H1 (cell line): Measurements from ENCODE around the gene C16orf89. TPM values are rescaled to one million over a fixed set of nuclear protein-coding genes. Genes with fewer than 3 reads are reported as not detected.

ENCODE experiments used
- CTCF ChIA-PET: fragments of 300-600 bp; sonication (Branson Sonifier 250); formaldehyde crosslinking; loops from one replicate; lab custom pipeline; 2021; ENCODE audit not compliant: partially characterized antibody; lab: Charles Lee
- POLR2A ChIA-PET: fragments of 300-600 bp; sonication (Branson Sonifier 250); formaldehyde crosslinking; loops from one replicate; lab custom pipeline; 2021; ENCODE audit warnings: inconsistent platforms; ENCODE audit not compliant: partially characterized antibody; lab: Charles Lee
- DNase-seq, 2 experiments: peaks; one replicate each; pipeline versions ENCODE4 v3.0.0 to v3.0.0-alpha.2; 2010 to 2022; ENCODE audit warnings: low spot score in 2 of 2, low read depth in 1 of 2, mixed read lengths in 1 of 2
- FAIRE-seq: peaks from 2 replicates; lab custom pipeline; 2011; peaks lifted over from hg19 to GRCh38; lab: Jason Lieb, UNC
- H2AFZ ChIP-seq: 2 replicates; pipeline ENCODE4 v1.8.1; 2012; ENCODE audit warnings: low read length, inconsistent platforms
- H2AK5ac ChIP-seq: 2 replicates; pipeline ENCODE4 v1.6.1; 2013; ENCODE audit warnings: low read depth, low read length
- H2BK120ac ChIP-seq: replicated peaks from 2 replicates; pipeline ENCODE3; 2013; ENCODE audit warnings: low read depth, low read length, inconsistent platforms
- H2BK12ac ChIP-seq: 2 replicates; pipeline ENCODE4 v1.6.1; 2013; ENCODE audit warnings: low read depth, low read length
- H2BK15ac ChIP-seq: 2 replicates; pipeline ENCODE4 v1.6.1; 2013; ENCODE audit warnings: low read length
- H2BK20ac ChIP-seq: 2 replicates; pipeline ENCODE4 v1.6.1; 2013; ENCODE audit warnings: low read length
- H2BK5ac ChIP-seq: 2 replicates; pipeline ENCODE4 v1.6.1; 2013; ENCODE audit warnings: low read depth, low read length
- H3K14ac ChIP-seq: 2 replicates; pipeline ENCODE4 v1.6.1; 2013; ENCODE audit warnings: inconsistent platforms; ENCODE audit not compliant: insufficient read length
- H3K18ac ChIP-seq: 2 replicates; pipeline ENCODE4 v1.6.1; 2013; ENCODE audit warnings: low read length; ENCODE audit errors: extremely low read depth
- H3K23ac ChIP-seq: 2 replicates; pipeline ENCODE4 v1.6.1; 2013; ENCODE audit warnings: inconsistent platforms; ENCODE audit not compliant: insufficient read length
- H3K23me2 ChIP-seq: 2 replicates; pipeline ENCODE4 v1.6.1; 2013; ENCODE audit warnings: low read depth, low read length
- H3K27ac ChIP-seq: 2 replicates; pipeline ENCODE4 v1.6.1; 2011; ENCODE audit warnings: low read depth, low read length, inconsistent platforms
- H3K27me3 ChIP-seq, 4 experiments: replicated peaks in 1 of 4; 1 replicate in 1 of 4; 2 replicates in 3 of 4; pipeline versions ENCODE4 v1.6.1 to v1.8.1; 2011 to 2013; ENCODE audit warnings: low read length in 3 of 4, mild to moderate bottlenecking in 3 of 4, inconsistent platforms in 2 of 4, mixed read lengths in 2 of 4, moderate library complexity in 1 of 4; ENCODE audit not compliant: control insufficient read depth in 3 of 4, insufficient read depth in 3 of 4; ENCODE audit errors: extremely low read depth in 1 of 4
- H3K36me3 ChIP-seq, 4 experiments: 2 replicates each; pipeline versions ENCODE4 v1.6.1 to v1.8.1; 2011 to 2013; ENCODE audit warnings: mild to moderate bottlenecking in 4 of 4, low read length in 3 of 4, moderate library complexity in 2 of 4, control low read depth in 1 of 4, inconsistent platforms in 1 of 4; ENCODE audit not compliant: insufficient read depth in 4 of 4, control insufficient read depth in 2 of 4
- H3K4ac ChIP-seq: replicated peaks from 2 replicates; pipeline ENCODE3; 2013; ENCODE audit warnings: low read length, low read depth, mixed read lengths, inconsistent platforms; ENCODE audit not compliant: insufficient read length
- H3K4me1 ChIP-seq, 4 experiments: replicated peaks in 1 of 4; 1 replicate in 1 of 4; 2 replicates in 3 of 4; pipeline versions ENCODE4 v1.6.1 to v1.8.1; 2011 to 2013; ENCODE audit warnings: low read length in 3 of 4, inconsistent platforms in 2 of 4, mixed read lengths in 1 of 4; ENCODE audit not compliant: insufficient read depth in 4 of 4, control insufficient read depth in 3 of 4
- H3K4me2 ChIP-seq, 2 experiments: 2 replicates each; pipeline versions ENCODE4 v1.6.1 to v1.8.1; 2011 to 2013; ENCODE audit warnings: low read depth in 2 of 2, low read length in 2 of 2, control low read depth in 1 of 2, inconsistent platforms in 1 of 2, mild to moderate bottlenecking in 1 of 2; ENCODE audit not compliant: insufficient read depth in 1 of 2
- H3K4me3 ChIP-seq, 4 experiments: fragments of 200-600, 300-600 bp in 1 of 4; sonication (generic), shearing (Covaris generic), sonication (Bioruptor Twin) in 1 of 4; 2 replicates each; pipeline versions ENCODE4 v1.5.1 to v1.8.1; 2011 to 2016; ENCODE audit warnings: low read length in 4 of 4, low read depth in 3 of 4, control low read depth in 2 of 4, inconsistent platforms in 2 of 4, mild to moderate bottlenecking in 2 of 4, mixed read lengths in 1 of 4, moderate library complexity in 1 of 4; ENCODE audit not compliant: insufficient read depth in 2 of 4; ENCODE audit errors: extremely low read depth in 1 of 4
- H3K56ac ChIP-seq: replicated peaks from 2 replicates; pipeline ENCODE3; 2013; ENCODE audit warnings: low read depth, mild to moderate bottlenecking, mixed read lengths, low read length, inconsistent platforms; ENCODE audit not compliant: insufficient read length
- H3K79me1 ChIP-seq: 2 replicates; pipeline ENCODE4 v1.6.1; 2013; ENCODE audit warnings: low read depth, low read length, control low read depth
- H3K79me2 ChIP-seq, 2 experiments: 2 replicates each; pipeline versions ENCODE4 v1.6.1 to v1.8.1; 2012 to 2013; ENCODE audit warnings: low read length in 2 of 2, mild to moderate bottlenecking in 2 of 2, inconsistent platforms in 1 of 2; ENCODE audit not compliant: insufficient read depth in 2 of 2, control insufficient read depth in 1 of 2
- H3K9ac ChIP-seq, 4 experiments: replicated peaks in 1 of 4; 1 replicate in 1 of 4; 2 replicates in 3 of 4; pipeline versions ENCODE4 v1.6.1 to v1.8.1; 2011 to 2013; ENCODE audit warnings: low read depth in 3 of 4, low read length in 3 of 4, control low read depth in 2 of 4, mild to moderate bottlenecking in 2 of 4, moderate library complexity in 2 of 4, inconsistent platforms in 1 of 4; ENCODE audit errors: extremely low read depth in 1 of 4
- H3K9me3 ChIP-seq, 2 experiments: 2 replicates each; pipeline versions ENCODE4 v1.6.1 to v1.8.1; 2012 to 2013; ENCODE audit warnings: mild to moderate bottlenecking in 2 of 2, moderate library complexity in 2 of 2, control low read depth in 1 of 2, inconsistent platforms in 1 of 2, low read depth in 1 of 2, low read length in 1 of 2, mixed read lengths in 1 of 2; ENCODE audit not compliant: insufficient read depth in 2 of 2
- H4K20me1 ChIP-seq, 2 experiments: replicated peaks in 1 of 2; 2 replicates each; pipeline versions ENCODE3 to v1.8.1; 2011 to 2013; ENCODE audit warnings: inconsistent platforms in 2 of 2, low read length in 2 of 2, mild to moderate bottlenecking in 1 of 2; ENCODE audit not compliant: insufficient read depth in 2 of 2, control insufficient read depth in 1 of 2
- H4K5ac ChIP-seq: 2 replicates; pipeline ENCODE4 v1.6.1; 2013; ENCODE audit warnings: low read length, low read depth, mixed read lengths, inconsistent platforms; ENCODE audit not compliant: insufficient read length
- H4K8ac ChIP-seq: 2 replicates; pipeline ENCODE4 v1.8.0; 2013; ENCODE audit warnings: mild to moderate bottlenecking, moderate library complexity, low read length, inconsistent platforms; ENCODE audit not compliant: insufficient read depth; ENCODE audit errors: extremely low read depth
- H4K91ac ChIP-seq: replicated peaks from 2 replicates; pipeline ENCODE3; 2013; ENCODE audit warnings: low read length, mixed read lengths, inconsistent platforms; ENCODE audit not compliant: insufficient read length
- ASH2L ChIP-seq: fragments of 200-600, 300-600 bp; sonication (generic); IDR thresholded peaks from one replicate; pipeline ENCODE4 v1.7.1; 2017; ENCODE audit warnings: low read length
- SIN3A ChIP-seq, 2 experiments: IDR thresholded peaks in 1 of 2; conservative IDR thresholded peaks in 1 of 2; 2 replicates each; pipeline ENCODE4 v1.6.1; 2011 to 2012; ENCODE audit warnings: low read length in 2 of 2, improper control_type of control experiment in 1 of 2, low read depth in 1 of 2, mild to moderate bottlenecking in 1 of 2
- WGBS, 2 experiments: shearing (Covaris generic) in 1 of 2; methylation state at CpG; one replicate each; pipeline versions ENCODE4 v1.1.6 to v1.1.7; 2013 to 2015; ENCODE audit warnings: low lambda C conversion rate in 2 of 2, mixed read lengths in 2 of 2, inconsistent platforms in 1 of 2, low coverage in 1 of 2, missing lambda C conversion rate in 1 of 2; ENCODE audit not compliant: insufficient replicate concordance in 2 of 2, insufficient coverage in 1 of 2, insufficient read length in 1 of 2; ENCODE audit errors: extremely low coverage in 1 of 2, missing lambda C conversion rate in 1 of 2; 5-methylcytosine and 5-hydroxymethylcytosine counted together
- polyA plus RNA-seq, 7 experiments: library from polyadenylated mRNA; depleted of rRNA in 3 of 7; stranded (reverse) in 5 of 7; unstranded in 2 of 7; fragments of >200 nt in 5 of 7; fragments of 200-250 nt in 2 of 7; gene quantifications; 1 replicate in 5 of 7; 2 replicates in 1 of 7; 4 replicates in 1 of 7; pipeline versions ENCODE4 v1.2.1 to v1.2.3, GENCODE V29; 2011 to 2013; ENCODE audit warnings: missing spikeins in 2 of 7, mixed read lengths in 2 of 7
- total RNA-seq: library from RNA; stranded (reverse); fragmentation: NEBNext Ultra II Directional; extraction: Animal tissue kit (Norgen Biotek cat#: 25700); gene quantifications from 2 replicates; pipeline ENCODE4 v1.2.1, GENCODE V29; 2021
- TF ChIP-seq, protein P1 (sequence below): IDR thresholded peaks from 2 replicates; pipeline ENCODE4 v1.6.1; 2011; ENCODE audit warnings: low read length, improper control_type of control experiment
- TF ChIP-seq, protein P2 (sequence below), 3 experiments: IDR thresholded peaks; 1 replicate in 2 of 3; 2 replicates in 1 of 3; pipeline versions ENCODE4 v1.5.1 to v1.6.1; 2011; ENCODE audit warnings: low read length in 3 of 3, mild to moderate bottlenecking in 3 of 3, inconsistent platforms in 2 of 3, low read depth in 1 of 3, moderate library complexity in 1 of 3; ENCODE audit not compliant: insufficient read depth in 1 of 3; ENCODE audit errors: control extremely low read depth in 1 of 3

The C16orf89 gene
- total and polyA plus RNA-seq, 2 of the 8 experiments (the other 6 are each of a cell fraction or from before 2014, with no cell fraction given): 6.7 to 9.9 TPM

DNA sequence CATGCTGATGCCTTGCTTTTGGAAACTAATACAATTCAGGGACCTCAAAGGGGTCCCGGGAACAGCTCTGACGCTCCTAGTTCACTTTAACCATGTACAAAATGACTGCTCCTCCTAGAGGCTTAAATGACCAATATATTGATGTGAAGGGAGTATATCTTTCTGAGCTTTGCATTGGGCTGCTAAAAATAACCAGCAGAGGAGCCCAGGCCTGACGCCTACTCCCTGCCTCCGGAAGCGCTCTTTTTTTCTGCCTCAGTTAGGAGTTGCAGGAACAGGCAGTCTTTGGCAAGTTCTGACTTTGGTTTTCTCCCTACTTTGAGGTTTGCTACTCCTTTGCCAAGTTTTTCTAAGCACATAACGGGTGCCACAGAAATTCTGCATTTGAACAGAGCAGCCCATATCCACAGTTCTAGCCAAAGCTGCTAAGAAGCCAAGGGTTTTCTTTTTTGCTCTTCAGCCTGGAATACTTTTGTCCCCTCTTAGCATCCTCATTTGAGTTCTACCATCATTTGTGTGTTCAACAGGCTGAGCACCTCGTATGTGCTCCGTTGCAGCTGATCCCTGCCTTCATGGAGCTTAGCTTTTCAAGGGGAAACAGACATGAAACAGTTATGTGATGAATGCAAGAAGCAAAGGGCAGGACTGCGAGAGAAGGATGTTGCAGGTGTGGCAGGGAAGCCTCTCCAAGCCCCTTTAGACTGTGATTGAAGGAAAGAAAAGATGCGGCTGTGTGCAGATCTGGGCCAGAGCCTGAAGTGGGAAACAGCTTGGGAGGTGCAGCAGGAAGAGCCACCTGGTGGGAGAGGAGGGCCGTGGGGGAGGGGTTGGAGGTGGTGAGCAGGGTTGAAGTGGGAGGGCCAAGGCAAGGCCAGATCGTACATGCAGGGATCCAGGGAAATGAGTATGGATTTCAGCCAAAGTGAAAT is 29.3 kb downstream of the C16orf89 start:
- Histone ChIP-seq H3K4ac (peak overlapping the region; percentile 48), H3K9ac (peak overlapping the region in 1 of 4 experiments; percentile 23; a peak in 3 of 7 replicates), H3K4me2 (peak overlapping the region; percentile 51 to 60), H2BK15ac (peak overlapping the region; percentile 89; the same call in 1 of the 2 replicates), H3K79me2 (no peaks in the 10 kb centered on the region), H3K9me3 (no peaks in the 10 kb centered on the region), H3K14ac (peak overlapping the region; percentile 6), H2BK12ac (peak overlapping the region; percentile 69; the same call in 1 of the 2 replicates), H3K18ac (peak overlapping the region; percentile 97), H3K4me3 (peak overlapping the region in 1 of 4 experiments; percentile 32; a peak in 3 of 8 replicates), H4K5ac (peak overlapping the region; percentile 46), H3K27ac (no peak overlapping the region), H4K91ac (peak overlapping the region; percentile 86), H3K27me3 (peaks cover 0 to 6% (median 5%) of the 10 kb centered on the region in 4 experiments; a peak in 3 of 7 replicates), H3K23ac (no peak overlapping the region), H3K36me3 (no peaks in the 10 kb centered on the region), H2AK5ac (0 out of 2 replicates have a peak overlapping the region, but pooled peaks have one; percentile 7), H2BK120ac (peak overlapping the region; percentile 84), H3K23me2 (peaks cover 12% of the 10 kb centered on the region), H3K4me1 (peaks cover 2 to 11% (median 8%) of the 10 kb centered on the region in 4 experiments), H3K56ac (peak overlapping the region; percentile 43), H4K20me1 (no peaks in the 10 kb centered on the region), H2BK20ac (peak overlapping the region; percentile 68), H2AFZ (0 out of 2 replicates have a peak overlapping the region, but pooled peaks have one; percentile 56), H3K79me1 (no peaks in the 10 kb centered on the region), H2BK5ac (peak overlapping the region; percentile 87; the same call in 1 of the 2 replicates), H4K8ac (peak overlapping the region; percentile 81; the same call in 1 of the 2 replicates)
- POLR2A ChIA-PET: interaction anchor here (0.7 to 2.0 kb wide), 3 partner anchors 11 to 586 kb away, joined by 3 to 5 read pairs (median 3); no protein-coding TSS in a partner anchor
- 68% methylated on average over 12 of the region's 12 CpGs; no CpG with 5 or more reads in 1 of the 2 experiments for WGBS, 2 experiments
- CTCF ChIA-PET: interaction anchor here (0.7 to 5.8 kb wide), 10 partner anchors 11 to 105 kb away, joined by 3 to 27 read pairs (median 3); partner anchors contain the start of gene C16orf89
- FAIRE-seq (no peak), DNase-seq (peak in 1 of 2 experiments; percentile 79)
- TF ChIP-seq ASH2L (peak; percentile 71), SIN3A (conservative IDR thresholded peaks at IDR 0.05 in 1 of 2, IDR thresholded peaks at IDR 0.05 in 1 of 2; ENCODE audit: low read depth in 1 of 2, low read length in 2 of 2) (no peak)
- TF ChIP-seq, protein P1, sequence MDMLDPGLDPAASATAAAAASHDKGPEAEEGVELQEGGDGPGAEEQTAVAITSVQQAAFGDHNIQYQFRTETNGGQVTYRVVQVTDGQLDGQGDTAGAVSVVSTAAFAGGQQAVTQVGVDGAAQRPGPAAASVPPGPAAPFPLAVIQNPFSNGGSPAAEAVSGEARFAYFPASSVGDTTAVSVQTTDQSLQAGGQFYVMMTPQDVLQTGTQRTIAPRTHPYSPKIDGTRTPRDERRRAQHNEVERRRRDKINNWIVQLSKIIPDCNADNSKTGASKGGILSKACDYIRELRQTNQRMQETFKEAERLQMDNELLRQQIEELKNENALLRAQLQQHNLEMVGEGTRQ: no peak
- TF ChIP-seq, protein P2, sequence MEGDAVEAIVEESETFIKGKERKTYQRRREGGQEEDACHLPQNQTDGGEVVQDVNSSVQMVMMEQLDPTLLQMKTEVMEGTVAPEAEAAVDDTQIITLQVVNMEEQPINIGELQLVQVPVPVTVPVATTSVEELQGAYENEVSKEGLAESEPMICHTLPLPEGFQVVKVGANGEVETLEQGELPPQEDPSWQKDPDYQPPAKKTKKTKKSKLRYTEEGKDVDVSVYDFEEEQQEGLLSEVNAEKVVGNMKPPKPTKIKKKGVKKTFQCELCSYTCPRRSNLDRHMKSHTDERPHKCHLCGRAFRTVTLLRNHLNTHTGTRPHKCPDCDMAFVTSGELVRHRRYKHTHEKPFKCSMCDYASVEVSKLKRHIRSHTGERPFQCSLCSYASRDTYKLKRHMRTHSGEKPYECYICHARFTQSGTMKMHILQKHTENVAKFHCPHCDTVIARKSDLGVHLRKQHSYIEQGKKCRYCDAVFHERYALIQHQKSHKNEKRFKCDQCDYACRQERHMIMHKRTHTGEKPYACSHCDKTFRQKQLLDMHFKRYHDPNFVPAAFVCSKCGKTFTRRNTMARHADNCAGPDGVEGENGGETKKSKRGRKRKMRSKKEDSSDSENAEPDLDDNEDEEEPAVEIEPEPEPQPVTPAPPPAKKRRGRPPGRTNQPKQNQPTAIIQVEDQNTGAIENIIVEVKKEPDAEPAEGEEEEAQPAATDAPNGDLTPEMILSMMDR (IDR thresholded peaks at IDR 0.05; ENCODE audit: control extremely low read depth in 1 of 3, insufficient read depth in 1 of 3, low read depth in 1 of 3, low read length in 3 of 3): no peak
